RWPE2 (cell line): ENCODE measurements around the gene TRPM1.

Experiments
- ATAC-seq: fragments of 200-7000 bp; cut with Tn5 transposase; 3 replicates; pipeline ENCODE4 v1.9.1; 2021; ENCODE audit warnings: low read depth
- DNase-seq: peaks from one replicate; pipeline ENCODE4 v3.0.0-alpha.2; 2020; ENCODE audit warnings: low spot score
- H3K27ac ChIP-seq: fragments of 450-650 bp; 2 replicates; pipeline ENCODE4 v1.5.1; 2017; ENCODE audit warnings: mild to moderate bottlenecking; ENCODE audit not compliant: poor library complexity, severe bottlenecking
- H3K27me3 ChIP-seq: fragments of 250-450 bp; sonication (Bioruptor Pico); 2 replicates; pipeline ENCODE4 v1.5.1; 2021; ENCODE audit warnings: mild to moderate bottlenecking, moderate library complexity; ENCODE audit not compliant: insufficient read depth, poor library complexity, severe bottlenecking
- H3K36me3 ChIP-seq: fragments of 250-450 bp; sonication (Bioruptor Pico); 2 replicates; pipeline ENCODE4 v1.5.1; 2020; ENCODE audit warnings: low read depth, mild to moderate bottlenecking, moderate library complexity
- H3K4me1 ChIP-seq: fragments of 250-450 bp; sonication (Bioruptor Pico); 2 replicates; pipeline ENCODE4 v1.5.1; 2021; ENCODE audit warnings: mild to moderate bottlenecking, moderate library complexity; ENCODE audit not compliant: insufficient read depth, poor library complexity, severe bottlenecking
- H3K4me3 ChIP-seq: fragments of 250-450 bp; sonication (Bioruptor Pico); 2 replicates; pipeline ENCODE4 v1.5.1; 2021; ENCODE audit warnings: mild to moderate bottlenecking, moderate library complexity; ENCODE audit not compliant: severe bottlenecking
- H3K9me3 ChIP-seq: fragments of 250-450 bp; sonication (Bioruptor Pico); 2 replicates; pipeline ENCODE4 v1.5.1; 2021; ENCODE audit warnings: mild to moderate bottlenecking, moderate library complexity; ENCODE audit not compliant: severe bottlenecking
- TF ChIP-seq, protein P1 (sequence below): fragments of 450-650 bp; IDR thresholded peaks from one replicate; pipeline ENCODE4 v1.5.1; 2017; ENCODE audit warnings: mild to moderate bottlenecking, moderate library complexity; ENCODE audit not compliant: poor library complexity, severe bottlenecking

TRPM1 gene

DNA sequence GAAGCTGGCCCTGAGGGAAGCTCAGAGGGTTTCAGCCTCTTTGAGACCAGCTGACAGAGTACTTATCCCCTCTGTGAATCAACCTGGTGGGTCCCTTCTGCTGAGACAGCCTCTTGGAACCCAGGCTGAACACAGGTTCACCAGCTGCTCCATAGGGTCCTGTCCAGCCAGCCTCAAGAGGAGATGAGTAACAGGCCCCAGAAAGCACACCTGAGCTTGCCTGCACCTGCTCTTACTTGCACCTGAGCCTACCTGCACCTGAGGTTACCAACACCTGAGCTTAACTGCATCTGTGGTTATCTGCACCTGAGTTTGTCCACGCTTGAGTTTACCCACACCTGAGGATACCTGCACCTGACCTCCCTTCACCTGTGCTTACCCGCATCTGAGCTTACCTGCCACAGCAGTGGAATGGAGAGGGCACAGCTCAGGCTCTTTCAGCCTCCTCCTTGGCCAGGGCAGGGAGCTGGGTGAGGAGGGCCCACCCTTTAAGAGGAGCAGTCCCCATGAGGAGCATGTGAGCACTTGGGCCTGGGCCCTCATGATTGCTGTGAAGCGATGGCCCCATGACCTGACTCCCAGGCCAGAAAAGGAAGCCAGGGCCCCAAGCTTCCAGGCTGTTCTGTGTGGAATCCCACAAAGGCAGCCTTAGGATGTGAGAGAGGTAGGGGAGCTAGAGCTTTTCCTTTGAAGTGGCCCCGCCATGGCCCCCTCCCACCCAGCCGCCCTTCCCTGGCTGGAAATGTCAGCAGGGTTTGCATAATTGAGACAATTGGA, at the start of gene TRPM1:
TRPM1 (minus strand) TSS at position 464 of the 777 bp plus-strand sequence. CDS start 20,370 bp downstream, outside the sequence.
- ATAC-seq (no peak; the same call in 2 of the 3 replicates), DNase-seq (no peak)
- TF ChIP-seq, protein P1, sequence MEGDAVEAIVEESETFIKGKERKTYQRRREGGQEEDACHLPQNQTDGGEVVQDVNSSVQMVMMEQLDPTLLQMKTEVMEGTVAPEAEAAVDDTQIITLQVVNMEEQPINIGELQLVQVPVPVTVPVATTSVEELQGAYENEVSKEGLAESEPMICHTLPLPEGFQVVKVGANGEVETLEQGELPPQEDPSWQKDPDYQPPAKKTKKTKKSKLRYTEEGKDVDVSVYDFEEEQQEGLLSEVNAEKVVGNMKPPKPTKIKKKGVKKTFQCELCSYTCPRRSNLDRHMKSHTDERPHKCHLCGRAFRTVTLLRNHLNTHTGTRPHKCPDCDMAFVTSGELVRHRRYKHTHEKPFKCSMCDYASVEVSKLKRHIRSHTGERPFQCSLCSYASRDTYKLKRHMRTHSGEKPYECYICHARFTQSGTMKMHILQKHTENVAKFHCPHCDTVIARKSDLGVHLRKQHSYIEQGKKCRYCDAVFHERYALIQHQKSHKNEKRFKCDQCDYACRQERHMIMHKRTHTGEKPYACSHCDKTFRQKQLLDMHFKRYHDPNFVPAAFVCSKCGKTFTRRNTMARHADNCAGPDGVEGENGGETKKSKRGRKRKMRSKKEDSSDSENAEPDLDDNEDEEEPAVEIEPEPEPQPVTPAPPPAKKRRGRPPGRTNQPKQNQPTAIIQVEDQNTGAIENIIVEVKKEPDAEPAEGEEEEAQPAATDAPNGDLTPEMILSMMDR, result no peak
- Histone ChIP-seq H3K4me1 (peaks cover 3% of the 10 kb centered on the region), H3K36me3 (no peaks in the 10 kb centered on the region), H3K4me3 (no peak within 1 kb of the TSS), H3K27me3 (no peaks in the 10 kb centered on the region), H3K9me3 (no peaks in the 10 kb centered on the region), H3K27ac (no peak within 1 kb of the TSS)

DNA sequence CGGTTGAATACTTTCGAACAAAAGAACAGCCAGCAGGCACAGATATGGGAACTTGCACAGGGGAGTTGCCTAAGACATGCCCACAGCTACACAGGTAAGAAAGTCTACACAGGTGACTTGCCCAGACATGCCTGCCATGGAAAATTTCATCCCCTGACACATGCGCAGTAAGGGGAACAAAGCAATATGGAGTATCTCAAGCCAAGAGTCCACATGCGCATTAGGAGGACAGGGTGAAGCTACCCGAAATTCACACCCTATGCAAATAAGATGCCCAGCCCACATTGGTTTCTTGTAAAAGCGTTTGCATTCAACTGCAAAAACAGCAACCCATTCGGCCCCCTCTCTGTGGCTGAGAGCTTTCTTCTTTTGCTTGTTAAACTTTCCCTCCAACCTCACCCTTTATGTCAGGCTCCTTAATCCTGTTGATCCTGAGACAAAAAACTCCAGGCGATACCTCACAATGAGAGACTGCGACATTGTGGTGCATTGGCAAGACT, 49.3 kb upstream of the TRPM1 start:
- no peak overlapping the region for H3K4me3 ChIP-seq
- no peak for DNase-seq
- no peak overlapping the region for H3K27ac ChIP-seq
- ATAC-seq, result peak; percentile 77
- H3K36me3 ChIP-seq, result no peaks in the 10 kb centered on the region
- no peaks in the 10 kb centered on the region for H3K9me3 ChIP-seq
- TF ChIP-seq, protein P1, result no peak
- H3K27me3 ChIP-seq, result no peaks in the 10 kb centered on the region
- peaks cover 5% of the 10 kb centered on the region for H3K4me1 ChIP-seq

DNA sequence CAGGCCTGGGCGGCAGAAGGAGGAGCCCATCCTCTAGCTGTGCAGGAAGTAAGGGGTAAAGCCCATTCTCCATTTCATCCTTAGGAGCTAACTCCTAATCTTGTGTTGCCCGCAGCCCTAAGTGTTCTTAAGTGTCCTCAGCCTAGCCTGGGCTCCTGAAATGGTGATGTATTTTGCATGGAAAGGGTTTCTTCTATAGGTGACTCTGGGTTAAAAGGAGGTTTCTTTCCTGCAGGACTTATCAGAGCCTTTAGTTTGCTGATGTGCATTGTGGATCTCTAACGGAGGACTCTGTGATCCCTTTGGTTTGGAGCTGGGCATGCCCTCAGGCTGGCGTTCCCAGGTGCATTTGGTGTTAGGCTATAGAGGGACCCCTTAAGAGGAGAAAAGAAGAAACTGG, 48.5 kb upstream of the TRPM1 start:
- Histone ChIP-seq H3K36me3 (no peaks in the 10 kb centered on the region), H3K27me3 (no peaks in the 10 kb centered on the region), H3K27ac (no peak overlapping the region), H3K9me3 (no peaks in the 10 kb centered on the region), H3K4me3 (no peak overlapping the region), H3K4me1 (peaks cover 5% of the 10 kb centered on the region)
- TF ChIP-seq, protein P1, result no peak
- DNase-seq, result no peak
- ATAC-seq, result no peak

DNA sequence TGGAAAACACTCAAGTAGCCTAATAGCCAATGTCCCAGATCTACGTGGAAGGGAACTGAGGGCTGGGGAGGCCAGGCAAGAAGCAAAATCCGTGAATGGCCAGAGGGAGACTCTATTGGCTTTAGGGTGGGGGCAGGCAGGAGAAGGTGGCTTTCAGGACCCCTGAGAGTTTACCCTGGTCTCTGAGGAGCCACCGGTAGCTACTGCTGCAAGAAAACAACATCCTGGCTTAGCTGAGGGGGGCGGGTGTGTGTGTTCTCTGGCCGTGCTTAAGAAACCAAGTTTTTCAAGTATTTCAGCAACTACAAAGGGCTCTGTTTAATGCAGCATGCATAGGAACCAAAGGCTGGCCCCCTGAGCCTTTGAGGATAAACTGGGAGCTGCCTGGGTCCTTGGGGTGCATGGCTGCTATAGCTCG, 47.6 kb upstream of the TRPM1 start:
- Histone ChIP-seq H3K9me3 (no peaks in the 10 kb centered on the region), H3K27ac (no peak overlapping the region), H3K4me3 (no peak overlapping the region), H3K27me3 (no peaks in the 10 kb centered on the region), H3K36me3 (no peaks in the 10 kb centered on the region), H3K4me1 (peaks cover 5% of the 10 kb centered on the region)
- no peak for DNase-seq
- no peak for ATAC-seq
- TF ChIP-seq, protein P1, result no peak
